Measurements from ENCODE around the gene DENND11.

Gene DENND11

DNA sequence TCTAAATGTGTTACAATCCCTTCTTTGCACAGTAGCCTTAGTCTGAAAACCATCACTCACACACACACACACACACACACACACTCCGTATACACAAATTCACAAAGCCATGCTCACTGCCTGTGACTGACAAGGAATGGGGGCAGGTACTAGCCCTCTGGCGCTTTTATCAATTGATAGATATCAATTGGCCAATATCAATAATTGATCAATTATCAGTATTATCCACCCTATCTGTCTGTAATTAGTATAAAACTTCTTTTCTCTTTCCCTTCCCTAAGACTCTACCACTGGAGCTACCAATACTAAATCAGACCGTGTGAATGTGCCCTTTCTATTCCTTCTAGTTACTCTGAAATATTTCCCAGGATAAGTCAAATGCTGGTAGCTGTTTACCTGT, 2.1 kb downstream of the DENND11 start:
- TF ChIP-seq, protein P1, sequence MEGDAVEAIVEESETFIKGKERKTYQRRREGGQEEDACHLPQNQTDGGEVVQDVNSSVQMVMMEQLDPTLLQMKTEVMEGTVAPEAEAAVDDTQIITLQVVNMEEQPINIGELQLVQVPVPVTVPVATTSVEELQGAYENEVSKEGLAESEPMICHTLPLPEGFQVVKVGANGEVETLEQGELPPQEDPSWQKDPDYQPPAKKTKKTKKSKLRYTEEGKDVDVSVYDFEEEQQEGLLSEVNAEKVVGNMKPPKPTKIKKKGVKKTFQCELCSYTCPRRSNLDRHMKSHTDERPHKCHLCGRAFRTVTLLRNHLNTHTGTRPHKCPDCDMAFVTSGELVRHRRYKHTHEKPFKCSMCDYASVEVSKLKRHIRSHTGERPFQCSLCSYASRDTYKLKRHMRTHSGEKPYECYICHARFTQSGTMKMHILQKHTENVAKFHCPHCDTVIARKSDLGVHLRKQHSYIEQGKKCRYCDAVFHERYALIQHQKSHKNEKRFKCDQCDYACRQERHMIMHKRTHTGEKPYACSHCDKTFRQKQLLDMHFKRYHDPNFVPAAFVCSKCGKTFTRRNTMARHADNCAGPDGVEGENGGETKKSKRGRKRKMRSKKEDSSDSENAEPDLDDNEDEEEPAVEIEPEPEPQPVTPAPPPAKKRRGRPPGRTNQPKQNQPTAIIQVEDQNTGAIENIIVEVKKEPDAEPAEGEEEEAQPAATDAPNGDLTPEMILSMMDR (IDR thresholded peaks at IDR 0.05; ENCODE audit: low read length) = no peak
- TF ChIP-seq EZH2phosphoT487 (IDR thresholded peaks at IDR 0.05; ENCODE audit: low read length) = no peak
- TF ChIP-seq EZH2 (optimal IDR thresholded peaks at IDR 0.05; ENCODE audit: low read depth, low read length) = no peak
- H3K4me2 ChIP-seq (ENCODE audit: low read depth, low read length) = no peak overlapping the region
- H2AFZ ChIP-seq (ENCODE audit: low read length) = no peak overlapping the region
- no peak overlapping the region for H3K9ac ChIP-seq (ENCODE audit: low read length)
- H3F3A ChIP-seq (ENCODE audit: insufficient read depth, low read length) = peaks cover 5% of the 10 kb centered on the region; the same call in 1 of the 2 replicates
- no peaks in the 10 kb centered on the region for H4K20me1 ChIP-seq (ENCODE audit: insufficient read depth, low read length)
- no peaks in the 10 kb centered on the region for H3K9me2 ChIP-seq (replicated peaks; ENCODE audit: insufficient read depth, low read length)
- DNase-seq = no peak
- no peaks in the 10 kb centered on the region for H3K9me3 ChIP-seq (replicated peaks; ENCODE audit: insufficient read depth, low read length)
- H3K79me2 ChIP-seq (ENCODE audit: low read length) = 0 out of 2 replicates have a peak, but pooled peaks cover 7% of the 10 kb centered on the region
- H3K4me1 ChIP-seq (ENCODE audit: low read length) = peaks cover 8% of the 10 kb centered on the region
- 0 out of 2 replicates have a peak, but pooled peaks cover 12% of the 10 kb centered on the region for H3K27me3 ChIP-seq (replicated peaks; ENCODE audit: insufficient read depth, low read length)
- H3K36me3 ChIP-seq (replicated peaks; ENCODE audit: insufficient read depth, low read length) = no peaks in the 10 kb centered on the region
- H3K4me3 ChIP-seq (ENCODE audit: low read length) = no peak overlapping the region
- H3K27ac ChIP-seq (ENCODE audit: low read length) = no peak overlapping the region

DNA sequence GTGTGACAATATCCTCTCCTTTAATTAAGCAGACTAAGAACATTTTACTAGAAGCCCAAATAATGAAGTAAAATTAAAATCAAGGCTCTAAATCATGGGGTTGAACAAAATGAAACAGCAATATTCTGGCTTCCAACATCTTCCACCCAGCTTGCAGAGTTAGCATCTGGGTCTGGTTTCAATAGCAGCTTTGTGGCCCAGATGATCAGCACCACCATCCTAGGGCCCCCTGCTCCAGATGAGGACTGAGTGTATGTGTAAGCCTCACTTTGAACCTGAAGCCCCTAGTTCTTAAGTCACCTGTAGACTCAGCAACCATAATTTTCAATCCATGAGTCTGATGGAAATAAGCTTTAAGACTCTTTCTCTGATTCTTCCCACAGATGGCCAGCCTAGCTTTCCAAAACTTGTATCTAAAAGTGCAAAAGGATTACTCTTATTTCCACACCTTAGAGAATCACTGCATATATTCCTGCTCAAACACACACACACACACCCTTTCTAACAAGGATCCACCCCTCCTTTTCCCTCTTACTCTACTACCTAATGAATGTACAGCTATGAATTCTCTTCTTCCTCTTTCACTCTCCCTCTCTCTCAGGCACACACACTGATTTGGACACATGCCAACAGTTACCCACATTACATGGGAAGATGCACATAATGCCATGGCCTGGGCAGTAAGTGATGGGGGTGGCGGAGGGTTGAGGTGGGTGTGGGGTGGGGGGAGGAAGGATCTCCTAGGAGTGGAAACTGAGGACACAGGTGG, 3.5 kb downstream of the DENND11 start:
- no peak overlapping the region for H3K27ac ChIP-seq (ENCODE audit: low read length)
- no peaks in the 10 kb centered on the region for H3K36me3 ChIP-seq (replicated peaks; ENCODE audit: insufficient read depth, low read length)
- no peak overlapping the region for H3K9ac ChIP-seq (ENCODE audit: low read length)
- DNase-seq = no peak
- H3F3A ChIP-seq (ENCODE audit: insufficient read depth, low read length) = peaks cover 5% of the 10 kb centered on the region; the same call in 1 of the 2 replicates
- peaks cover 8% of the 10 kb centered on the region for H3K4me1 ChIP-seq (ENCODE audit: low read length)
- TF ChIP-seq EZH2 (optimal IDR thresholded peaks at IDR 0.05; ENCODE audit: low read depth, low read length) = no peak
- TF ChIP-seq, protein P1 (IDR thresholded peaks at IDR 0.05; ENCODE audit: low read length) = no peak
- no peak for TF ChIP-seq EZH2phosphoT487 (IDR thresholded peaks at IDR 0.05; ENCODE audit: low read length)
- no peaks in the 10 kb centered on the region for H3K9me3 ChIP-seq (replicated peaks; ENCODE audit: insufficient read depth, low read length)
- H3K4me2 ChIP-seq (ENCODE audit: low read depth, low read length) = no peak overlapping the region
- 0 out of 2 replicates have a peak, but pooled peaks cover 8% of the 10 kb centered on the region for H3K27me3 ChIP-seq (replicated peaks; ENCODE audit: insufficient read depth, low read length)
- H4K20me1 ChIP-seq (ENCODE audit: insufficient read depth, low read length) = no peaks in the 10 kb centered on the region
- H3K79me2 ChIP-seq (ENCODE audit: low read length) = 0 out of 2 replicates have a peak, but pooled peaks cover 7% of the 10 kb centered on the region
- no peak overlapping the region for H3K4me3 ChIP-seq (ENCODE audit: low read length)
- H3K9me2 ChIP-seq (replicated peaks; ENCODE audit: insufficient read depth, low read length) = no peaks in the 10 kb centered on the region
- H2AFZ ChIP-seq (ENCODE audit: low read length) = no peak overlapping the region

DNA sequence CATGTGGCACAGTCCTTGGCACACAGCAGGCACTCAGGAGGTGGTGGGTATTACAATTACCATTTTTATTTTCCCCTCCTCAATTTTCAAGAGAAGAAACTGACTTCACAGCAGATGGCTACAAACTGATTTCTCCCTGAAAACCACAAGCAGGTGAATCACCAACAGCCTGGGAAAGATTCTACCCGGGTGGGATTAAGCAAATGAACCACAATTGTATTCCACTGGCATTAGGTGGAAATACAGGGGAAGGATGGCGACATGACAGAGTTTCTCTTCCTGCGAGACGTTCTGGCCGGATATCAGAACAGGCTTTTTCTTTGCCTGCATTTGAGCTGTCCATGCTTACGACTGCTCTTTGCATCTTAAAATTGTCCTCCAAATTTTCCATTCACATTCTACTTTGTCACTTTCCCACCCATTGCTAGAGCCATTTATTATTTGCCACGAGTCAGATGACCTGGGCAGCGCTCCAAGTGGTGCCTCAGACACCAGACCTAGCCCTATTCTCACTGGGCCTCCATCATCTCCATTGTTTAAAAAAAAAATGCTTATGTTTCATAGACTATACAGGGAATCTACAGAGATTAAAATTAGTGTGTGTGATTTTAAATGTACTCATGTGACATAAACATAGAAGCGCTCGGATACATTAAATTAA, 4.6 kb downstream of the DENND11 start:
- Histone ChIP-seq H3K4me2 (ENCODE audit: low read depth, low read length) (no peak overlapping the region), H3K4me1 (ENCODE audit: low read length) (0 out of 2 replicates have a peak, but pooled peaks cover 3% of the 10 kb centered on the region), H4K20me1 (ENCODE audit: insufficient read depth, low read length) (no peaks in the 10 kb centered on the region), H3K79me2 (ENCODE audit: low read length) (0 out of 2 replicates have a peak, but pooled peaks cover 7% of the 10 kb centered on the region), H3K27me3 (replicated peaks; ENCODE audit: insufficient read depth, low read length) (no peaks in the 10 kb centered on the region), H3K9me2 (replicated peaks; ENCODE audit: insufficient read depth, low read length) (no peaks in the 10 kb centered on the region), H3K36me3 (replicated peaks; ENCODE audit: insufficient read depth, low read length) (no peaks in the 10 kb centered on the region), H3F3A (ENCODE audit: insufficient read depth, low read length) (peaks cover 5% of the 10 kb centered on the region; the same call in 1 of the 2 replicates), H2AFZ (ENCODE audit: low read length) (no peak overlapping the region), H3K4me3 (ENCODE audit: low read length) (no peak overlapping the region), H3K9me3 (replicated peaks; ENCODE audit: insufficient read depth, low read length) (no peaks in the 10 kb centered on the region), H3K27ac (ENCODE audit: low read length) (no peak overlapping the region), H3K9ac (ENCODE audit: low read length) (no peak overlapping the region)
- TF ChIP-seq EZH2phosphoT487 (IDR thresholded peaks at IDR 0.05; ENCODE audit: low read length) (no peak), EZH2 (optimal IDR thresholded peaks at IDR 0.05; ENCODE audit: low read depth, low read length) (no peak)
- TF ChIP-seq, protein P1 (IDR thresholded peaks at IDR 0.05; ENCODE audit: low read length) = no peak
- no peak for DNase-seq

Measured in MM.1S (cell line).